ENCODE data around the gene ARHGEF35. TPM values are rescaled to one million over a fixed set of nuclear protein-coding genes. Genes with fewer than 3 reads are reported as not detected.
"Not testable (repeated sequence)": the region's sequence is repeated elsewhere in the genome, so short reads cannot be mapped to it uniquely, and the experiment has no call there.

The ARHGEF35 gene
- total RNA-seq = under 0.01 and 0.23 TPM in 2 replicates

GRCh38 chr7:144195212-144195872, at the start of gene ARHGEF35:
Gene ARHGEF35, minus strand, starts transcription at chr7:144195833. Its CDS starts 7,450 bp downstream, at chr7:144188383.
- DNase-seq = not testable (repeated sequence)

- DNase-seq = not testable (repeated sequence)
These were observed 49.7 kb upstream of the ARHGEF35 start for GRCh38 chr7:144245372-144245771.

DNA sequence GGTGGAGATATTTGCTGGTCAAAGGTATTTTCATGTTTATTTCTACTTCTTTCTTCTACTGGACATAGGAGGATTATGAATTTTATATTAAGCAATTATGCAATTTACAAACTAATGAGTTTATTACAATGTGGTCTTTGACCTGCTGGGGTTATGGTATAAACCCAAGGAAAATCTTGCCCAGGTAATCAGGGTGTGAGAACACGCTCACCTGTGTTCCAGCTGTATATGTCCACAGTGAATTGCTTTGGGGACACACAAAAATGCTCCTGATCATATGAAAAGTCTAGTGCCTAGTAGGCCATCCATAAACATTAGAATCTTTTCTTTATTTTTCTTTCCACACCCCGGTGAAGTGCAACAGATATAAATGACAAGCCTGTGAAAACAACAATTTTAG, 43.7 kb upstream of the ARHGEF35 start, which contains the start of gene OR2A42:
OR2A42 (minus strand) TSS at position 241 of the 400 bp plus-strand sequence. CDS start 6,762 bp downstream, outside the sequence.
- not testable (repeated sequence) for DNase-seq

DNA sequence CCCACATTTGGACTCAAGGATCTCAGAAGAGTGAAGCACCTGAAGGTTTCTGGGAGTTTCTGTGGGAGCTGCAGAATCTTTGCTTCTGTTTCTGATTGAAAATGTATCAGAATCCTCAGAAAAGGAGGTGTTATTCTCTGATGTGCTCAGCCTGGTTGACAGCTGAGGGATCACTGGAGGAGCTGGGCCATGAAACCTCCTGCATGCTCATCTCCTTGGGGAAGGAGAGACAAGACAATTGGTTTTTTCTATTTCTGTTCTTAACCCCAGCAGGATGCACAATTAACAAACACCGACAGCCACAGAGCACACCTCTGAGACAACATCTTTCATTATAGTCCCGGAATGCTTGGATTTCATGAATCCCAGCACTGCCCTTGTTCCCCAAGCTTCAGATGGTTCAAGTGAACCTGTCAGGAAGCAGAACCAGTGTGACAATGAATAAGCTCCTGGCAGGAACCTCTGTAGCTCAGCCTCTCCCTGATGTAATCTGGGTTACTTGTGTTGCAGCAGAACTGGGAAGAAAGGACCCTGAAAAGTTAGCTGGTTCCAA, 43.0 kb upstream of the ARHGEF35 start:
- not testable (repeated sequence) for DNase-seq

DNA sequence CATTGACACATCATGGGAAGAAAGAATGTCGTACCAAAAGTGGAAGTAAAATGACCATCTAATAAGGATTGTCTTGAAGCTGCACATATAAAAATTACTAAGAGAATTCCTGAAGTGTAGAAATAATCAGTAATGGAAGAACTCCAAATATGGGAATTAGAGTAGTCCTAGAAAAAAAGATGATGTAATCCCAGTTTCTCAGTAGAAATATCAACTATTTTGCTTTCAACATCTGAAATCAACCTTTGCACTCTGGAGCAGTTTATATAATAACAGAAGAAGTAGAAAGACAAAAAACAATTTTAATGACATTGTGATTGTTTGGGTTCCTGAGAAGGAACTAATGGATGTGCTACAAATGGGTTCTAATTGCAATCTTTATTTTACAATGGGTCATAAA, 37.4 kb upstream of the ARHGEF35 start:
- DNase-seq = not testable (repeated sequence)

GRCh38 chr7:144231027-144231426, 35.4 kb upstream of the ARHGEF35 start:
- not testable (repeated sequence) for DNase-seq

DNA sequence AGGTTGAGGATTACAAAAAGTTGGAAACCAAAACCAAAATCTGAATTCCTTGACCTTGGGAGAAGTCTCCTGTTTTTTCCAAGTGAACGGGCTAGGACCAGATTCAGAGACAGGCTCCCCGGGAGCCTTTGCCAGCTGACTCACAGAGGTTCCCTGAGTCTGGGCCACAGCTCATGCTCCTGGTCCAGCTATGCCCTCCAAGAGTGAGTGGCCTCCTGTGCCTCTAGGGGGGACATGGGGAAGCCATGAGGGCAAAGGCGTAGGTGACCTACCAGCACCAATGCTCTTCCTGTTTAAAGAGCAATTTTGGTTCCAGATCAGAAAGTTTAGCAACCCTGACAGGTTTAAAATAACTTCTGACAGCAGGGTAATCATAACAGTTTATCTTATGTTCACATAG, 33.2 kb upstream of the ARHGEF35 start:
- DNase-seq = not testable (repeated sequence)

DNA sequence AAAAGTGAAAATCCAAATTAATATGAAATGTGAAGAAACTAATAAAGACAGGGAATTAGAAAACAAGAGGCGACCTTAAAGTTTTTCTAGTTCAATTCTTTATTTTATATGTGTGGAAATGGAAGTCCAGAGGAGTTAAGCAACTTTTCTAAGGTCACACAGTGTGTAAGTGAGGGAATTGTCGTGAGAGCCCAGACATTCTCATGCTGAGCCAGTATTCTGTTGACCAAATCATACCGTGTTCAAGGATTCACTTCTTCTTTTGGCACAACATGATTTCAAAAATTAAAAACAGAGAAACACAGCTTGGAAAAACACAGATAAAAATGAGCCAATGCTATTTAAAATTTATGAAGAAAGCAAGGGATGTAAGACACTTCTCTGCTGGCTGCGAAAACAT, 31.2 kb upstream of the ARHGEF35 start:
- DNase-seq = not testable (repeated sequence)

- not testable (repeated sequence) for DNase-seq
These were observed 28.0 kb upstream of the ARHGEF35 start for GRCh38 chr7:144223675-144224074.

DNA sequence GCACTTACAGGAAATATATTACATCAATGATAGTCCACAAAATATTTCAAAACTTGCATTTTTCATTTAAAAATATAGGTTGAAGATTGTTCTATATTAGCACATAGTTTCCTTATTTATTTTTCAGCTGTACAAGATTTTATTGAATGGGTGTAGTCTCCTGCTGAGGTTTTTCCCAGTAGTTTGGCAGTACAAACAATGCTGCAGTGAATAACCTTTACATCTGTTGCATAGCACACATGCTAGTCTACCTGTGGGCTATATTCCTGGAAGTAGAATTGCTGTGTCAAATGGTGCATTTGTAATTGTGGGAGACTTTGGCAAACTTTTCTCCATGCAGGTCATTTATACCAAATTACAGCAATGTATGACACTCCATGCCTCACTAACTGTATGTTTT, 24.9 kb upstream of the ARHGEF35 start:
- DNase-seq = not testable (repeated sequence)

DNA sequence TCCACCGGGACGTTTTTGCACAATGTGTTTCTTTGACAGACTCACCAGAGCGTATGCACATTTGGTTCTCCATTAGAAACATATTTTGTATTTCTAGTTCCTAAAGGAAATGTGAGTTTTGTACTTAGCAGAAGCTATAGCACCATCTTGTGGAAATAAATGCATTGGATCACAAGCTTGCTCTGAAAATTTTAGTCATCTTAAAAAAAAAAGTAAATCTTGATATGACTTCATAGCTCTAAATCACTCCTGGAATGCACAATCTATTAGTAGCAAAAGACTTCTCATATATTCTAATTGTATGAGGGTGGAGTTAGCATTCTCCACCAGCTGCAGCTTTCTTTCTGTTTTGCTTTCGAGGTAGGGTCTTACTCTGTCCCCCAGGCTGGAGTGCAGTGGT, 23.5 kb upstream of the ARHGEF35 start:
- DNase-seq = not testable (repeated sequence)

- DNase-seq = not testable (repeated sequence)
These were observed 22.9 kb upstream of the ARHGEF35 start for GRCh38 chr7:144218581-144218980.

GRCh38 chr7:144217200-144217599, 21.6 kb upstream of the ARHGEF35 start:
- DNase-seq = not testable (repeated sequence)

DNA sequence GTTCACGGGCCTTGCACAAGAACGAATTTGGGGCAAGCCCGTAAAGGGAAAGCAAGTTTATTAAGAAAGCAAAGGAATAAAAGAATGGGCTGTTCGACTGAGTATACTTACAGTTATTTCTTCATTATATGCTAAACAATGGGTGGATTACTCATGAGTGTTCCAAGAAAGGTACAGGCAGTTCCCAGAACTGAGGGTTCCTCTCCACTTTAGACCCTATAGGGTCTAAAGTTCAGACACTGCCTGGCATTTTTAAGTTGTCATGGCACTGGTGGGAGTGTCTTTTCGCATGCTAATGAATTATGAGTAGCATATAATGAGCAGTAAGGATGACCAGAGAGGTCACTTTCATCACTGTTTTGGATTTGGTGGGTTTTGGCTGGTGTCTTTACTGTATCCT, 9.7 kb upstream of the ARHGEF35 start:
- not testable (repeated sequence) for DNase-seq

- DNase-seq = not testable (repeated sequence)
These were observed 7.5 kb upstream of the ARHGEF35 start for GRCh38 chr7:144203086-144203485.

- not testable (repeated sequence) for DNase-seq
These were observed 6.3 kb upstream of the ARHGEF35 start for GRCh38 chr7:144201978-144202377.

DNA sequence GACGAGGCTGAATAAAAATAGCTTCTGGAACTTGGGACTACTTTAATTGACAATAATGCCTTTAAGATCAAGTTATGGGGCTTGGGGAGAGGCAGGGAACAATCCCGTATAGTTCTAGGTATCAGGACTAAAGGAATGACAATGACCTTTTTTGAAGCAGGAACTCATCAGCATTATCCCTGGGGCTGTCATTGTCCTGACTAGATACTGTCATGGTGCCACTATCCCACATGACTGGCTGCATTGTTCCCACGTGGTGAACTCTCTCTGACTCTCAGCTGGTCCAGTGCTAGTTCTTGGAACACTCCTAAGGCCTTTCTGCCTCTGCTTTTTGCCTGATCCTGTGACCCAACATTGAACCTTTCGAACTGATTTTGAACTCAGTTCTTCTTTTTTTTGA, 3.3 kb upstream of the ARHGEF35 start:
- not testable (repeated sequence) for DNase-seq

- not testable (repeated sequence) for DNase-seq
These were observed 1.2 kb downstream of the ARHGEF35 start for GRCh38 chr7:144194453-144194852.

- DNase-seq = not testable (repeated sequence)
These were observed 1.9 kb downstream of the ARHGEF35 start for GRCh38 chr7:144193782-144194181.

DNA sequence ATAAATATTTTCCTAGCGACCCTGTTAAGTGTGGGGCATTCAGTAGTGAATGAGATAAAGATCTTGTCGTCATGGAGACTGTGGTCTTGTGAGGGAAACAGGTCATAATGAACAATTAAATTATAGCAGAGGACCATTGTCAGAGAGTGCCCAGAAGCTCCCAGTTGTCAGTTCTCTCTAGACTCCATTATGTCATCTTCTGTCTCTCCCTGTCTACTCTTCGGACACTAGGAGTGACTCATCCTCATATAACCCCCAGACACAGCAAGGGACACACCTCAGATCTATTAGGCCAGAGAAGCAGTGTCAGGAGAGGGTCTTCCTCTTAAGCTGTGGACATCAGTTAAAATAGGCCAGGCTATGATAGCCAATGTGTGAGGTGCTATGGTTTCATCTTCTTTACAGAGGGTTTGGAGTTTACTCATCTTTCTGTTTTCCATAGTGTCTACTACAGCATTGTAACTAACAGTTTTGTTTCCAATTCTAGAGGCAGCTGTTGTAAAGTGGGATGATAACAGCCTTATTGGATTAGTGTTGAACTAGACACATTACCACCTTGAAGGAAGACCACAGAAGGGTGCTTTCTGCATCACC, 7.0 kb downstream of the ARHGEF35 start:
- not testable (repeated sequence) for DNase-seq

GRCh38 chr7:144187848-144188247, 7.8 kb downstream of the ARHGEF35 start:
- not testable (repeated sequence) for DNase-seq

- not testable (repeated sequence) for DNase-seq
These were observed 12.5 kb downstream of the ARHGEF35 start, which contains the start of gene CTAGE4 for GRCh38 chr7:144183166-144183565. Gene CTAGE4, plus strand, starts transcription at chr7:144183466. Its CDS starts 38 bp downstream, at chr7:144183504.

DNA sequence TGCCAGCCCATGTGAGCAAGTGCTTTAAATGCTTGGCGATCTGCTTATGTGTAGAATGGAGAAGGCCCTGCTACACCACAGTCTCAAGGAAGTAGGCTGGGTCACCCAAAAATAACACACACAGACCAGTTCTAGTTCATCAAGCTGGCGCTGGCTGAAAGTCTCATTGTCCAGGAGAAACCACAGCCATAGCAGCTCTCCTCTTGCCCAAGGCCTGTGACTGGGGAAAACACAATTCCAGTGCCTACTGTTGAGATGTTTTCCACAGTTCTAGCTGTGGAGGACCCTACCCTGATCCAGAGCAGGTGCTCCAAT, 16.5 kb downstream of the ARHGEF35 start:
- not testable (repeated sequence) for DNase-seq
